GM13976 (cell line): Measurements from ENCODE around the gene HUNK.

Source experiments
- DNase-seq: peaks from one replicate; pipeline ENCODE4 v3.0.0; 2012; ENCODE audit warnings: low spot score
- in situ Hi-C: fragments of 300-500 bp; cut with MboI; formaldehyde crosslinking; loops from one replicate; pipeline ENCODE4 v1.12.0; 2022; ENCODE audit warnings: low sequenced_read_pairs, mixed read lengths, inconsistent platforms; ENCODE audit not compliant: unreplicated experiment
- TF ChIP-seq, protein P1 (sequence below): IDR thresholded peaks from 2 replicates; pipeline ENCODE4 v1.5.1; 2012; ENCODE audit warnings: borderline replicate concordance, mild to moderate bottlenecking; ENCODE audit not compliant: insufficient read depth; ENCODE audit errors: extremely low read depth, missing control alignments, control extremely low read depth

HUNK gene

DNA sequence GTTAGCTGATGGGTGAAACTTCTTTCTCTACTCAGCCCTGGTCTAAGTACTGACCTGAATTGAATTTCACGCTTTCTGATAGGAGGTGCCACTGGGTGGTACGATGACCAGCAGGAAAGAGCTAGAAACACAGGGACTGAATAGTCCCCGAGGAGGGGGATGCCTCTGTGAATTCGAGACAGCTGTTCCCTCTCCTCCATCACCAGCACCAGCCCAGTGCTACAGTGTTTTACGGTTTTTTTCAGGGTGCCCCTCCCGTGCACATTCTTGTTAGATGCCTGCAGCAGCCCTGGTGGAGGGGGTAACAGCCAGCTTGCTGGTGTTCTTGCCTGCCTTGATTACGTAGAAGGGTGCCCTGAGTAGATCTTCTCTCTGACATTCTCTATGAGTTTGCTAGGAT is 7.1 kb downstream of the HUNK start:
- TF ChIP-seq, protein P1, sequence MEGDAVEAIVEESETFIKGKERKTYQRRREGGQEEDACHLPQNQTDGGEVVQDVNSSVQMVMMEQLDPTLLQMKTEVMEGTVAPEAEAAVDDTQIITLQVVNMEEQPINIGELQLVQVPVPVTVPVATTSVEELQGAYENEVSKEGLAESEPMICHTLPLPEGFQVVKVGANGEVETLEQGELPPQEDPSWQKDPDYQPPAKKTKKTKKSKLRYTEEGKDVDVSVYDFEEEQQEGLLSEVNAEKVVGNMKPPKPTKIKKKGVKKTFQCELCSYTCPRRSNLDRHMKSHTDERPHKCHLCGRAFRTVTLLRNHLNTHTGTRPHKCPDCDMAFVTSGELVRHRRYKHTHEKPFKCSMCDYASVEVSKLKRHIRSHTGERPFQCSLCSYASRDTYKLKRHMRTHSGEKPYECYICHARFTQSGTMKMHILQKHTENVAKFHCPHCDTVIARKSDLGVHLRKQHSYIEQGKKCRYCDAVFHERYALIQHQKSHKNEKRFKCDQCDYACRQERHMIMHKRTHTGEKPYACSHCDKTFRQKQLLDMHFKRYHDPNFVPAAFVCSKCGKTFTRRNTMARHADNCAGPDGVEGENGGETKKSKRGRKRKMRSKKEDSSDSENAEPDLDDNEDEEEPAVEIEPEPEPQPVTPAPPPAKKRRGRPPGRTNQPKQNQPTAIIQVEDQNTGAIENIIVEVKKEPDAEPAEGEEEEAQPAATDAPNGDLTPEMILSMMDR, result no peak
- in situ Hi-C loops, result no loop called here
- no peak for DNase-seq

DNA sequence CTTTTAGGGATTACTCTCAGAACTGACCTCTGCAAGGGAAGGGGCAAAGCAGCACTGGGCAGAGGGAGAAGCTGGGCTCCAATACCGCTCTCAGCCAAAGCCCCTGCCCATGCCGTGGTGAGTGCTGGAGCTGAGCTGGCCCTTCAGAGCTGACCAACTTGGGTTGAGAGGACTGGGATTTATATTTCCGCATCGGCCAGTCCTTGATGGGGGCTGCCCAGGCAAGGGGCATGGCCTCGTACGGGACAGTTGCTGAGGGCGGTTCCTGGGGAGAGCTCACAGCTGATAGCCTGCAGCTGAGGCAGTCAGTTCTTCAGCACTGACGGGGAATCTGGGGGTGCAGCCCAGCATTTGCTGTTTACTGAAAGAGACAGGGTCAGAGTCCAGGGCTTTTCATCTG is 8.0 kb downstream of the HUNK start:
- in situ Hi-C loops, result no loop called here
- no peak for DNase-seq
- TF ChIP-seq, protein P1, result no peak

DNA sequence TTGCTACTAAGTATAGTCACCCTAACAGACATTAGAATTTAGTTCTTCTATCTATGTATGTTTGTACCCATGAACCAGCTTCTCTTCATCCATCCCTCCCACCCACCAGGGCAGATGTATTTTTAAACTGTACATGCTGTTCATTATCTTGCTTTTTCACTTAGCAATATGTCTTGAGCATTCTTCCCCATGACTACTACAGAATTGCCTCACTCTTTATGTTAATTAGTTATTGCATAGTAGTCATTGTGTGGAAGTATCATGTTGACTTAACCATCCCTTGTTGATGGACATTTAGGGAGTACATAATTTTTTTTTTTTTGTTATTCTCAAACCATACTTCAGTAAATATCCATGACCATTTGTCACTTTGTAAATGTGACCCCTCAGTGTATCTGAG is 9.9 kb downstream of the HUNK start:
- in situ Hi-C loops, result no loop called here
- TF ChIP-seq, protein P1, result no peak
- no peak for DNase-seq

DNA sequence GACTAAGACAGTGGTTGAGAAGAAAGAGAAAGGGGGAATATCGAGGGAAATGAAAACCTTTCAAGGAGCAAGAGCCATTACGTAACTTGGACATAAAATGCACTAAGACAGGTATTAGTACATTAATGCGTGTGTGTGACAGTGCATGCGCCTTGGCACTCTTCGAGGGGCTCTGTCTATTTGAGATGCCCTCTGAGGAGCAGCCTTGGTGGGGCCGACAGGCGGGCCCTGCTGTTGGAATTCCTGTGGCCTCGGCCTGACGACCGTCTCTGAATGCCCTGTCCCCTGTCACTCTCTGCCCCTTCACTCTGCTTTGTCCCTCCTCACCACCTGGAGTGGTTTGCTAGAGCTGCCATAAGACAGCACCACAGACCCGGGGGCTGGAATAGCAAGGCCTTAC is 12.3 kb downstream of the HUNK start:
- DNase-seq, result no peak
- TF ChIP-seq, protein P1, result no peak
- in situ Hi-C loops, result no loop called here

DNA sequence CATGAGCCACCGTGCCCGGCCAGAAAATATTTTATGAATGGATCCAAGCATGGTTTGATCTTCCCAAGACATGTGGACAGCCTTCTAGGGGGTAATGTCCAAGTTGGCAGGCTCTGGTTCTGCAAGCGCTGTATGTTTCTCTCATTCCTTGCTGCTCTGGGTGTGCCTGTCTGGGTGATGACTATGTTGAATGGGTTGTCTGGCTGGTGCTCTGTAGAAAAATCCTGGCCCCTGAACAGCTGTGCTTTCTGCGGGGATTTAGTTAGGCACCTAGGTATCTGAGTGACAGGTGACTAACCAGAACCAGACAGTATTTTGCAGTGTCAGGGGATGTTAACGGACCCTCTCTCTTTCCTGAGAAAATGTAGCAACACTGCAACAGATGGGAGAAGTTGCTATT is 14.1 kb downstream of the HUNK start:
- TF ChIP-seq, protein P1, result no peak
- no peak for DNase-seq
- in situ Hi-C loops, result no loop called here

DNA sequence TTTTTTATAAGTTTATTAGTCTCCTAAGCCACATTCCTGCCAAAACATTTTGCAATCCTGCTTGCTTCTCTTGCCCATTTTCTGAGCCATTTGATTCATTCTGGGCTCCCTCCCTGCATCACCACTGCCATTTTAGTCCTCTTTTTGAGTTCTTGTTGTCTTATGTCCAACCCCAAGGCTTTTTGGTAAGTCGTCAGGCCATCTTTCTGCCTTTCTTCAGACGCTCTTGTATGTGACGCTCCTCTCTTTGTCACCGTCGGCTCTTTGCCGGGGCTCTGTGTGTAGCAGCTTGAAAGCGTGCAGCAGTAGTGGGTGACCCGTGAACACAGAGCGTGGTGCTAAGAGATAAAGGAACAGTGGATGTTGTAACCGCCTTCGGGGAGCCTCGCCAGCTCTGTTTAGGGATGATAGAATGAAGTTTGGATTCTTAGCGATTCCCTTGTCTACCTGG is 14.6 kb downstream of the HUNK start:
- TF ChIP-seq, protein P1, result no peak
- no peak for DNase-seq
- in situ Hi-C loops, result no loop called here

DNA sequence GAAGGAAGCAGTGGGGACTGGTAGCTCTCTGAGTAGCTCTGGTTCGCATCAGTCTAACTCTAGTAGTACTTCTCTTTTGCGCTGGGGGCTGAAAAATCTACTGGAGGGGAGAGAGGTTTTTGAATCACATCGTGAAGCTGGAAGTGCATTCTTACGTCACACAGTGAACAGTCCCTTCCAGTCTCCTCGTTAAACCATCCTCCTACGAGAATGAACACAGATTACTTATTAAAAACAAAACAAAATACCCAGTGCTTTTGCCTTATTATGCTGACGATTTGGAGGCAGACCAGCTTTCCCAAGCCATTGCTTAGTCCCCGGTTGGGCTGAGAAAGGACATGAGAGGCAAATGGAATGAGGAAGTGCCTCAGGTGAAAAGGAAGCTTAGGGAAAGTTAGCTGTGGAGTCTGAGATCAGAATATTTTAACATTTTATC is 16.1 kb downstream of the HUNK start:
- TF ChIP-seq, protein P1, result no peak
- in situ Hi-C loops, result no loop called here

More for the DNA sequence above, 16.1 kb downstream of the HUNK start:
- no peak for DNase-seq
